T-helper 2 cell treated with Interferon-gamma antibody and Interleukin-4, amounts not matched to agents 5 μg/mL and 100 μg/mL, for 36 hours (primary cell): ENCODE measurements around the gene CAPG.
"Not testable (repeated sequence)": the region's sequence is repeated elsewhere in the genome, so short reads cannot be mapped to it uniquely, and the experiment has no call there.

Source experiments
- DNase-seq: peaks from one replicate; pipeline ENCODE4 v3.0.0; 2021; ENCODE audit warnings: low spot score
- H3K27ac Mint-ChIP-seq: one replicate; pipeline ENCODE4 v1.8.0; 2021; ENCODE audit warnings: mild to moderate bottlenecking, mixed read lengths
- H3K27me3 Mint-ChIP-seq: one replicate; pipeline ENCODE4 v1.8.0; 2021; ENCODE audit warnings: low read depth, mixed read lengths
- H3K36me3 Mint-ChIP-seq: one replicate; pipeline ENCODE4 v1.8.0; 2021; ENCODE audit warnings: low read depth, mixed read lengths
- H3K4me1 Mint-ChIP-seq: one replicate; pipeline ENCODE4 v1.8.0; 2021; ENCODE audit warnings: low read depth, mixed read lengths
- H3K4me3 Mint-ChIP-seq: one replicate; pipeline ENCODE4 v1.8.0; 2022; ENCODE audit warnings: mild to moderate bottlenecking, moderate library complexity, mixed read lengths
- H3K9me3 Mint-ChIP-seq: one replicate; pipeline ENCODE4 v1.8.0; 2021; ENCODE audit warnings: mixed read lengths

CAPG gene

DNA sequence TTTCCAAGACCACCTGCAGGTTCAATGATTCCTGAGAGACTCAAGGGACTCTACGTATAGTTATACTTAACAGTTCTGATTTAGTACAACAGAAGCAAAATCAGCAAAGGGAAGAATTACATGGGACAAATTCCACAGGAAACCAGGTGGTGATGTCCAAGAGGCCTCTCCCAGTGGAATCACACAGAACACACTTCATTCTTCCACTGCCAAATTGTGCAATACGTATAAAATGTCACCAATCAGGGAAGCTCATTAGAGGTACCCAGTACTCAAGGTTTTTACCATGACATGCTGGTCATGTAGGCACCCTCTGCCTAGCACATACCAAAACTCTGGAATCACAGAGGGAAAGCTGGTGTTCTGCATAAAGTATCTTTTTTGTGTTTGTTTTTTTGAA lies 22.4 kb downstream of the CAPG start:
- H3K27me3 Mint-ChIP-seq = no peaks in the 10 kb centered on the region
- DNase-seq = no peak
- H3K4me1 Mint-ChIP-seq = peaks cover 5% of the 10 kb centered on the region
- H3K36me3 Mint-ChIP-seq = peaks cover 40% of the 10 kb centered on the region
- H3K9me3 Mint-ChIP-seq = no peaks in the 10 kb centered on the region
- H3K27ac Mint-ChIP-seq = no peak overlapping the region
- H3K4me3 Mint-ChIP-seq = no peak overlapping the region

DNA sequence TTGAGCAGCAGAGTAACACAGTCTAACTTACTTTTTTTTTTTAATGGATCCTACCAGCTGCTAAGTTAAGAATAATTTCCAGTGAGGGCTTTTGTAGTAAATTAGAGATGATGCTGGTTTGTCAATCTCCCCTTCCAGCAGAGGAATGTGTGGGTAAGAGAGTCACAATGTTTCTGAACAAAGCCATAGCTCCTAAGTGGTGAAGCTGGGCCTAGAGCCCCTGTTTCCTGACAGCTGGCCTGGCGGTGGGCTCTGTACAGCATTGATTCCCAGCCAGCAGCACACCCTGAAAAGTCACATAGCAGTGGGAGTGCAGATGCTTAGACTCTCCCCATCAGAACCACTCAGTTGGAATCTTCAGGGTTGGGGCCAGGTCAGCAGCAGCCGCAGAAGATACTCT lies 24.4 kb downstream of the CAPG start:
- Mint-ChIP-seq H3K27ac (no peak overlapping the region), H3K4me1 (no peaks in the 10 kb centered on the region), H3K4me3 (no peak overlapping the region), H3K36me3 (peaks cover 40% of the 10 kb centered on the region), H3K27me3 (no peaks in the 10 kb centered on the region), H3K9me3 (no peaks in the 10 kb centered on the region)
- no peak for DNase-seq

DNA sequence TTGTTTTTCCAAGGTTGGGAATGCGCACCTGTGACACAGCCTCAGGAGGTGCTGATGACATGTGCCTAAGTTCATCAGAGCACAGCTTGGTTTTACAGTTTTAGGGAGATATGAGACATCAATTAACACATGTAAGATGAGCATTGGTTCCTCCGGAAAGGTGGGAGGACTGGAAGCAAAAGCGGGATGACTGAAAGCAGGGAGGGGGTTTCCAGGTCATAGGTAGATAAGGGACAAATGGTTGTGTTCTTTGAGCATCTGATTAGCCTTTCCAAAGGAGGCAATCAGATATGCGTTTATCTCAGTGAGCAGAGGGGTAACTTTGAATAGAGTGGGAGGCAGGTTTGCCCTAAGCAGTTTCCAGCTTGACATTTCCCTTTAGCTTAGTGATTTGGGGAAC lies 26.3 kb downstream of the CAPG start:
- Mint-ChIP-seq H3K27ac (no peak overlapping the region), H3K36me3 (peaks cover 40% of the 10 kb centered on the region), H3K9me3 (peaks cover 6% of the 10 kb centered on the region), H3K4me1 (no peaks in the 10 kb centered on the region), H3K4me3 (no peak overlapping the region), H3K27me3 (no peaks in the 10 kb centered on the region)
- no peak for DNase-seq

DNA sequence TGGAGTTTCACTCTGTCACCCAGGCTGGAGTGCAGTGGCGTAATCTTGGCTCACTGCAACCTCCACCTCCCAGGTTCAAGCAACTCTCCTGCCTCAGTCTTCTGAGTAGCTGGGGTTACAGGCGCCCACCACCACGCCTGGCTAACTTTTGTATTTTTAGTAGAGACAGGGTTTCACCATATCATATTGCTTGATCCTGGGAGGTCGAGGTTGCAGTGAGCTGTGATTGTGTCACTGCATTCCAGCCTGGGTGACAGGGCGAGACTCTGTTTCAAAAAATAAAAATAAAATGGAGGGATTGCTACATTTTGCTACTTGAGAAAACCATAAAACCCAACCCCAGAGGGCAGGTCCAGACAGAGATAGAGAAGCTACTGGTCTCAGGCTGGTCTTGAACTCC lies 27.0 kb downstream of the CAPG start:
- H3K27me3 Mint-ChIP-seq, H3K4me3 Mint-ChIP-seq, DNase-seq, H3K9me3 Mint-ChIP-seq, H3K27ac Mint-ChIP-seq, H3K4me1 Mint-ChIP-seq: not testable (repeated sequence)
- peaks cover 46% of the 10 kb centered on the region for H3K36me3 Mint-ChIP-seq

DNA sequence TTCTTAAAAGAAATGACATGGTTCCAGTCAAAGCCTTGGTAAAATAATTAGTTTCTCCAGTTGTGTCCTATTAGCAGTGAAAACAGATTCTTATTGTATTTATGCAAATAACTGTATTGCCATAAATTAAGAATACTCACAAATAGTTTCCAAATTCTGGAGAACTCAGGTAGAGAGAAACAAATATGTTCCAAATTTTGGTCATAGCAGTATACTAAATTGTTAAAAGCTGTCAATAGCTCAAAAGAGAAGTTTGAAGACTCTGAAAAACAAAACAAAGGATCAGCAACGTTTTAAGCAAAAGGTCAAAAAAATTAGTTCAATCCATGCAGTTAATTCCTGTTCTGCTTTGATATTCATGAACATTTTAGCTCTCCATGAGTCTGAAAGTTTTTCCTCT lies 30.1 kb downstream of the CAPG start:
- DNase-seq = no peak
- Mint-ChIP-seq H3K36me3 (peaks cover 52% of the 10 kb centered on the region), H3K4me1 (no peaks in the 10 kb centered on the region)

DNA sequence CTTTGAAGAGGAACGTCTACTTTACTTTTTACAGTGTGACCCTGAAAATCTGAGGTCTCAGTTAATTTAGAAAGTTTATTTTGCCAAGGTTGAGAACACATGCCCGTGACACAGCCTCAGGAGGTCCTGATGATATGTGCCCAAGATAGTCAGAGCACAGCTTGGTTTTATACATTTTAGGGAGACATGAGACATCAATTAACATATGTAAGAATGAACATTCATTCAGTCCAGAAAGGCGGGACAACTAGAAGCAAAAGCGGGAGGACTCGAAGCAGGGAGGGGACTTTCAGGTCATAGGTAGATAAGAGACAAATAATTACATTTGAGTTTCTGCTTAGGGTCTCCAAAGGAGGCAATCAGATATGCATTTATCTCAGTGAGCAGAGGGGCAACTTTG lies 31.9 kb downstream of the CAPG start:
- no peak for DNase-seq
- Mint-ChIP-seq H3K4me1 (no peaks in the 10 kb centered on the region), H3K27ac (no peak overlapping the region), H3K9me3 (peaks cover 9% of the 10 kb centered on the region), H3K27me3 (no peaks in the 10 kb centered on the region), H3K4me3 (no peak overlapping the region), H3K36me3 (peaks cover 51% of the 10 kb centered on the region)

More for the DNA sequence above, 30.1 kb downstream of the CAPG start:
- no peak overlapping the region for H3K27ac Mint-ChIP-seq
- H3K9me3 Mint-ChIP-seq = peaks cover 9% of the 10 kb centered on the region
- no peak overlapping the region for H3K4me3 Mint-ChIP-seq
- no peaks in the 10 kb centered on the region for H3K27me3 Mint-ChIP-seq

DNA sequence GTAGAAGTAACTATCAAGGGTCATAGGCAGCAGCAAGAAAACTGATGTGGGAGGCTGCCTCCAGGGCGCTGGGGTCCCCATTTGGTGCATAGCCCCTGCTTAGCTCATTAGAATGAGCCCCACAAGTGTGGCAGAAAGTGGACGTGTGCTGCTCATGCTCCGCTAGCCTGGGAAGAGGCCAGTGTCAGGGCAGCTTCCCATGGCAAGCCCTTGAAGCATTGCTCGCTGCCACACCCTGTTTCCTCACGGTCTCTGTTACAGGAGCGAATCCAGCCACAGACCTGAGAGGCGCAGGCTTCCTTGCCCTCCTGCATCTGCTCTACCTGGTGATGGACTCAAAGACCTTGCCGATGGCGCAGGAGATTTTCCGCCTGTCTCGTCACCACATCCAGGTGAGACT lies 33.1 kb downstream of the CAPG start:
- Mint-ChIP-seq H3K27me3 (no peaks in the 10 kb centered on the region), H3K36me3 (peaks cover 49% of the 10 kb centered on the region), H3K27ac (no peak overlapping the region), H3K4me3 (no peak overlapping the region), H3K9me3 (peaks cover 9% of the 10 kb centered on the region), H3K4me1 (no peaks in the 10 kb centered on the region)
- no peak for DNase-seq

DNA sequence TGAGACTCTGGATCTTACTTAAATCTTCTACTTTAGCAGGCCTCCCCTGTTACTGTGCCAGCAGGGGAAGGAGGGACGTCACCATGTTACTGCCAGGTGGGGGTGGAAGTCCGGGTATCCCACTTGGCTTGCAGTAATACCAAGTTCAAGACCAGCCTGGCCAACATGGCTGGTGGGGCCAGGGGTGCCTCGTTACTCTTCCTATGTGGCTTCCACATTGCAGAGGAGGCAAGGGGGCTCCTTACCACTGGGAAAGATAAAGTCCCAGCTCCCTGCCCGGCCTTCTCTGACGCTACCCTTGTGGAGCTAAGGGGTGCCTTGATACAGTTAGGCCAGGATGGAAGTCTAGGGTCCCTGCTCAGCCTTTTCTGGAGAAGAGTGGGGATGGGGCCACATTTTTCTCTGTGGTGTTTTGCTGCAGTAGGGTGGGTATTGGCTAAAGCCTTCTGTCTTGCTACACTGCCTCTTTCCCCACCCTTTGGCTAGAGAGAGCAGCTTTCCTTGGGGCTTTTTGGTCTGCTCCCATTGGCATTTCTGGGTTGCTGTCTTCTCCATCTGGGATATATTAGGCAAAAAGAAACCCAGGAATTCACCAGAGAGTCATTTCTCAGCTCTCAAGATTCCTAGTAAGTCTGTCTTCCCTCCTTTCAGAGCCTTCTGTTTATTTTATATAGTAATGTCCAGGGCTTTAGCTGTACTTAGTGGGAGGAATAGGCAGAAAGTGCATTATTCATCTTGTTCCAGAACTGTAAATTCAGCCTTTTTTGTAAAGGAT lies 33.7 kb downstream of the CAPG start:
- Mint-ChIP-seq H3K27ac (no peak overlapping the region), H3K36me3 (peaks cover 46% of the 10 kb centered on the region), H3K27me3 (no peaks in the 10 kb centered on the region), H3K4me3 (no peak overlapping the region), H3K4me1 (no peaks in the 10 kb centered on the region), H3K9me3 (peaks cover 9% of the 10 kb centered on the region)
- no peak for DNase-seq

DNA sequence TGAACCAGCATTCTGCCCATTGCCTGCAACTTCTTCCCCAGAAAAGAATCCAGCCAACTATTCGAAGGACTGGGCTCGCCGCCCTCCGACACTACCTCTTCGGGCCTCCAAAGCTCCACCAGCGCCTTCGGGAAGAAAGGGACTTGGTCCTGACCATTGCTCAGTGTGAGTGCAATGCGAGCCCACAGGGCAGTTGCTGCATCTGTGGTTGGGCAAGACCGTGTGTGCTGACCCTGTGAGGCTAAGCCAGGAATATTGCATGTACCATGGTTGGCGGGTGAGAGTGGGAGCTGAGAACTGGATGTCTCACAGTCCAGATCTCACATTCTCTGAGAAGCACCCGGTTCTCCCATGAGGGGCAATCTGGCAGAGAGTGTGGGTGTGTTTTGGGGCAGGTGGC lies 39.1 kb downstream of the CAPG start:
- peaks cover 10% of the 10 kb centered on the region for H3K36me3 Mint-ChIP-seq
- no peak for DNase-seq
- H3K9me3 Mint-ChIP-seq = no peaks in the 10 kb centered on the region
- no peak overlapping the region for H3K4me3 Mint-ChIP-seq
- no peaks in the 10 kb centered on the region for H3K27me3 Mint-ChIP-seq
- no peaks in the 10 kb centered on the region for H3K4me1 Mint-ChIP-seq
- H3K27ac Mint-ChIP-seq = no peak overlapping the region

DNA sequence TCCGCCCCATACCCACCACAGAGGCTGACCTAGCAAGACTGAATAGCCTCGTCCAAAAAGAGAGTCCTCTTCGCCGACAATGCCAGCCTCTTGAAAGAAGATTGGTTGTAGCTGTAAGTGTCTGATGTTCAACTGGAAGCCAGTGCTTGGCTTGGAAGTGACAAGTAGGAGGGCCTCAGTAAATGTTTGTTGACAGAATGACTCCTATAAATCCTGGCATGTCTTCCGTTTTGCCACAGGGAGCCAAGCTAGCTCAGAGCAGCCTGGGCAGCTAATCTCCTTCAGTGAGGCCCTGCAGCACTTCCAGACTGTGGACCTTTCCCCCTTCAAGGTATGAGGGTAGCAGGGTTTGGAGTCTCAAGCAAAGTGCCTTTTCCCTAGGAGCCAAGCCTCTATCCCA lies 40.7 kb downstream of the CAPG start:
- no peaks in the 10 kb centered on the region for H3K4me1 Mint-ChIP-seq
- H3K27me3 Mint-ChIP-seq = no peaks in the 10 kb centered on the region
- no peak for DNase-seq
- H3K36me3 Mint-ChIP-seq = peaks cover 3% of the 10 kb centered on the region
- H3K4me3 Mint-ChIP-seq = no peak overlapping the region
- H3K9me3 Mint-ChIP-seq = no peaks in the 10 kb centered on the region
- no peak overlapping the region for H3K27ac Mint-ChIP-seq

DNA sequence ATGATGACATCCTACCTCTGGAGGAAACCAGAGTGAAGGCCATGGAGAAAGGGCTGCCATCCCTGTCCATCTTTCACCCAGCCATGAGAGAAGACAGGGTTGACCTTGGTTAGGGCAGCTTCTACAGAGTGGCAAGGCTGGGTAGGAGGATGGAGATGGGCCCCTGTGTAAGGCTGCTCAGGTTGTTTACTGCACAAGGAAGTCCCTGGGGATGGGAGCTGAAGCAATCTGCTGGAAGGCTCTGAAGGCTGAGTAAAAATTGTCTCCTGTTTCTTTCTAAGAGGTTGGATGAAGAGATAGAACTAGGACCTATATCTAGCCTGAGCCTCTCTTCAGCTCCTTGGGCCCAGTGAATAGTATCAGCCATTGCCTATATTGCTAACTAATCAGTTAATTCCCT lies 41.2 kb downstream of the CAPG start:
- DNase-seq = no peak
- Mint-ChIP-seq H3K27me3 (no peaks in the 10 kb centered on the region), H3K4me1 (no peaks in the 10 kb centered on the region), H3K27ac (no peak overlapping the region), H3K36me3 (peaks cover 3% of the 10 kb centered on the region), H3K4me3 (no peak overlapping the region), H3K9me3 (no peaks in the 10 kb centered on the region)

DNA sequence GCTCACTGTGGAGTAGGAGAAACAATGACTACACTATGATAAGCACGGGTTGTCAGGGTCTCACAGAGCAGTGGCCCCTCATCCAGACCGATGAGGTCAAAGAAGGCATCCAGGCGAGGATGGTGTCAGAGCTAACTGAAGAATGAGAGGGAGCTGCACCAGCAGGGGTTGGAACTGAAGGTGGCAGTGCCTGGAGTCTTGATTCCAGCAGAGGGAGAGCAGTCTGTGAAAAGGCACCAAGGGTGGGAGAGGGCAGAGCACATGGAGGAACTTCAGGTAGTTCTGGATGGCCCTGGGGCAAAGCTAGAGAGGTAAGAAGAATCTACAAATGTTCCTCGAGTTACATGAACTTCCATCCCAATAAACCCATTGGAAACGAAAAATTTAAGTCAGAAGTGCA lies 43.0 kb downstream of the CAPG start:
- no peaks in the 10 kb centered on the region for H3K9me3 Mint-ChIP-seq
- H3K27me3 Mint-ChIP-seq = no peaks in the 10 kb centered on the region
- peaks cover 8% of the 10 kb centered on the region for H3K36me3 Mint-ChIP-seq
- H3K27ac Mint-ChIP-seq = no peak overlapping the region
- no peak overlapping the region for H3K4me3 Mint-ChIP-seq
- H3K4me1 Mint-ChIP-seq = peaks cover 2% of the 10 kb centered on the region
- no peak for DNase-seq

DNA sequence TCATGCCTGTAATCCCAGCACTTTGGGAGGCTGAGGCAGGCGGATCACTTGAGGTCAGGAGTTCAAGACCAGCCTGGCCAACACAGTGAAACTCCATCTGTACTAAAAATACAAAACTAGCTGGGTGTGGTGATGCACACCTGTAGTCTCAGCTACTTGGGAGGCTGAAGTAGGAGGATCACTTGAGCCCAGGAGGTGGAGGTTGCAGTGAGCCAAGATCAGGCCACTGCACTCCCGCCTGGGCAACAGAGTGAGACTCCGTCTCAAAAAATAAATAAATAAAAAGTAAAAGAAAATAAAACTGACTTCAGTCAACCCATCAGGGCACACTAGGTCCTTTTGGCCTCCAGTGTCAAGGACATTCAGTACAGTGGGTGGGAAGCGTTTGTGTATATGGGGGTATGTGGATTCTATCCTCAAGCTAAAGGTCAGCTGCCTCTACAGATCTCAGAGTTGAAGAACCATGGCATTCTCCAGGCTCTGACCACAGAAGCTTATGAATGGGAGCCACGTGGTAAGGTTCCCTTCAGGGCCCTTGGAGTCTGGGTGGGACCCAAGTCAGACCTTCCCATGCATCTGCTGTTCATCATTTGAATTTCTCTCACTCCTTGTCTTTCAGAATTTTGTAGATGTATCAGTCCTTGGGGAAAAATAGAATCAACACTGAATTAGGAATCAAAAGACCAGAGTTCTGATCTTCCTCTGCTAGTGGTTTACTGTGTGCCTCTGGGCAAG lies 47.3 kb downstream of the CAPG start:
- H3K4me1 Mint-ChIP-seq, H3K27me3 Mint-ChIP-seq, DNase-seq, H3K27ac Mint-ChIP-seq, H3K4me3 Mint-ChIP-seq, H3K9me3 Mint-ChIP-seq: not testable (repeated sequence)
- H3K36me3 Mint-ChIP-seq = peaks cover 26% of the 10 kb centered on the region

DNA sequence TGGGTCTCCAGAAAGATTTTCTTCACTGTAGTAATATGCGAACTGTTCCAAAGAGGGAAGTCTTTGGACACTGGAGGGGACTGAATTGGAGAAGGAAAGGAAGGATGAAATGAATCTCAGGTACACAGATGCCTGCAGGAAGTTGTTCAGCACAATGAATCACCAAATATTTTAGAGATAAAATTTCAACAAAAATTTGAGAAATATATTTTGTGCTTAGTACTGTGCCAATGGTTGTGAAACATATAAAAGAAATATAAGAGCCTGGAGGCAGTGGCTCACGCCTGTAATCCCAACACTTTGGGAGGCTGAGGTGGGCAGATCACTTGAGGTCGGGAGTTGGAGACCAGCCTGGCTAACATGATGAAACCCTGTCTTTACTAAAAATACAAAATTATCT lies 52.4 kb downstream of the CAPG start:
- H3K4me1 Mint-ChIP-seq = peaks cover 31% of the 10 kb centered on the region
- no peak overlapping the region for H3K4me3 Mint-ChIP-seq
- H3K27ac Mint-ChIP-seq = no peak overlapping the region
- peaks cover 31% of the 10 kb centered on the region for H3K36me3 Mint-ChIP-seq
- H3K9me3 Mint-ChIP-seq = no peaks in the 10 kb centered on the region
- no peak for DNase-seq
- no peaks in the 10 kb centered on the region for H3K27me3 Mint-ChIP-seq

DNA sequence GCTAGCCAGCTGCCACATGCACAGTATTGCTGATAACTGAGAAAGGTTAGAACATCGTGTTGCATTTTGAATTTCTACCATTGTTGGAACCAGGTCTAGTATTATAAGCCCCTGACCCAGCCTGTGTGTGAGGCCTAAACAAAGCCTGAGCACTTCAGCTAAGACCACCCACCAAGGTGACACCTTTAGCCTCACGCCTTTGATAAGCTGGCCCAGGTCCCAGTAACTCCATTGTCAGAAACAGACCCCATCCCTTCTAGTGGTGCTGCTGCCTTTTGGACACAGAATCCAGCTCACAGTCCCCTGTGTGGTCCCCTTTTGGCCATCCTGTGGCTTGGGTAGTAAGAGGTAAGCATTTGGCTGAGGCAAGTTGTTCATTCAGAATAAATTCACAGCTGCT lies 54.0 kb downstream of the CAPG start:
- Mint-ChIP-seq H3K4me3 (no peak overlapping the region), H3K4me1 (peaks cover 34% of the 10 kb centered on the region)

More for the DNA sequence above, 54.0 kb downstream of the CAPG start:
- DNase-seq = no peak
- Mint-ChIP-seq H3K27ac (no peak overlapping the region), H3K9me3 (no peaks in the 10 kb centered on the region), H3K36me3 (peaks cover 27% of the 10 kb centered on the region), H3K27me3 (no peaks in the 10 kb centered on the region)
